Stimulated activated CD4-positive, alpha-beta T cell treated with anti-CD3 and anti-CD28 coated beads, Interleukin-12 subunit alpha, Interleukin-12 subunit beta, amount 100 ng/mL, for 48 hours (primary cell): ENCODE results near the gene LIF.

Experiments used
- DNase-seq, 3 donors: peaks; one replicate each; pipeline ENCODE4 v3.0.0-alpha.2; 2020; ENCODE audit warnings: low read depth in 2 of 3, low spot score in 1 of 3

Gene LIF

DNA sequence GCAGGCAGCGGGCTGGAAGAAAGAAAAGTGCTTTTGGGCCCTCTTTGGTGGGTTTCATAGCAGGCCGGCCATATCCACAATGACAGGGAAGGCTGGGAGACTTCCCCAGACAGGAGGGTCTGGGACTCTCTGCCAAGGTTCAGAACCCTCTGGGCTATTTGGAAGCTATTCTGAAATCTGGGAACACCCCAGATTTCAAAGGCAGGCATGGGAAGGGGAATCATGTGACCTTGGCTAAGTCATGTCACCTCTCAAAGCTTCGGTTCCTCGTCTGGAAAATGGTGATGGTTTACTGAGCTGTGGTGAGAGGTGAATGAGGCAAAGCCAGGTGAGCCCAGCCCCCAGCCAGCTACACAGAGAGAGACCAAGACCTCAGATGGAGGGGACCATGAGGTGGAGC lies 38.1 kb upstream of the LIF start:
- DNase-seq, result no peak

- DNase-seq, result no peak
Measured at GRCh38 chr22:30284172-30284571, 37.6 kb upstream of the LIF start.

DNA sequence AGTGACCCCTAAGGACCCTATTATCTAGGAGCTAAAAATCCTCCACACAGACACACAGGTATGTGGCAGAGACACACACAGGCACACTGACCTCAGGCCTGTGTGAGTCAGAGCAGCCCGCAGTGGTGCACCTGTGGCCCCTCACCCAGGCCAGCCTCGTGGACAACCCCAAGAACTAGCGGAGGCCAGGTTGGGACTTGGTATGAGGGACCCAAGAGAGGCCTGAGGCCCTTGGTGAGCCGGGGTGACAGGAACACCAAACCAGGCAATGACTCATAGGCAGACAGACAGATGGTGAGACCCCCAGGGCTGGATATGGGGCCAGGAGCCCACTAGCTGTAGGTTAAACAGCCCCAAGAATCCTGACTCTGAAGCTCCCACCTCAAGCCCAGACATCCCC lies 36.8 kb upstream of the LIF start:
- no peak for DNase-seq

DNA sequence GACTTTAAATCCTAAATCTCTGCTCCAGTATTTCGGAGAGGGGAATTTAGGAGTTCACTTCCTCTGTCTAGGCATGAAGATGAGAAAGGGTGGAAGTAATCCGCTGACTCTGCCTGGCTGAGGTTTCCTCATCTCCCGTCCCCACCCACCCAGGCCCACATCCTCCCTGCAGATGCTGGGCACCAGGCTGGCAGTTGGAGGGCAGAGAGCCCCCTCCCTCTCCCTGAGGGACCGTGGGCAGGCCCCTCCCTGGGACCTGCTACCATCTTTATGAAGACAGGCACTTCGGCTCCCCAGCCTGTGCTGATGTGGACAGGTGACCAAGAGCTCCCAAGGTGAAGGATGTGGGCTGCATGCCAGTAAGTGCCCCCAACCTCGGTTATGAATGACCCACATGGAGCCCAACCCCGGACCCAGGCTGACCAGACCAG lies 36.1 kb upstream of the LIF start:
- no peak for DNase-seq

DNA sequence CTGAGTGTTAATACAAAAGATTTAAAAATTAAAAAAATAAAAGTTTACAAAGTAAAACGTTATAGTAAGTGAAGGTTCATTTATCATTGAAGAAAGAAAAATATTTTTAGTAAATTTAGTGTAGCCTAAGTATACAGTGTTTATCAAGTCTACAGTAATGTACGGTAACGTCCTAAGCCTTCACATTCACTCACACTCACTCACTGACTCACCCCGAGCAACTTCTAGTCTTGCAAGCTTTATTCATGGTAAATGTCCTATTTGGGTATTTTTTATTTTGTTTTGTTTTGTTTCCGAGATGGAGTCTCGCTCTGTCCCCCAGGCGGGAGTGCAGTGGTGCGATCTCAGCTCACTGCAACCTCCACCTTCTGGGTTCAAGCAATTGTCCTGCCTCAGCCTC lies 33.9 kb upstream of the LIF start:
- no peak for DNase-seq

DNA sequence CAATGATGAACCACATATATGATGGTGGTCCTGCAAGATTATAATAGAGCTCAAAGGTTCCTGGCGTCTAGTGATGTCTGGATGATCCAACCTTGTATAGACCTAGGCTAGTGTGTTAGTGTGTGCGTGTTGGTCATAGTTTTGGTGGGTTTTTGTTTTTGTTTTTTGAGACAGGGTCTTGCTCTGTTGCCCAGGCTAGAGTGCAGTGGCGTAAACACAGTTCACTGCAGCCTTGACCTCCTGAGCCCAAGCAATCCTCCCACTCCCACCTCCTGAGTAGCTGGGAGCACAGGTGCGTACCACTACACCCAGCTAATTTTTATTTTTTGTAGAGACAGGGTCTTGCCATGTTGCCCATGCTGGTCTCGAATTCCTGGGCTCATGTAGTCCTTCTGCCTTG lies 33.4 kb upstream of the LIF start:
- DNase-seq, result no peak

- no peak for DNase-seq
Measured at GRCh38 chr22:30279046-30279788, 32.7 kb upstream of the LIF start.

DNA sequence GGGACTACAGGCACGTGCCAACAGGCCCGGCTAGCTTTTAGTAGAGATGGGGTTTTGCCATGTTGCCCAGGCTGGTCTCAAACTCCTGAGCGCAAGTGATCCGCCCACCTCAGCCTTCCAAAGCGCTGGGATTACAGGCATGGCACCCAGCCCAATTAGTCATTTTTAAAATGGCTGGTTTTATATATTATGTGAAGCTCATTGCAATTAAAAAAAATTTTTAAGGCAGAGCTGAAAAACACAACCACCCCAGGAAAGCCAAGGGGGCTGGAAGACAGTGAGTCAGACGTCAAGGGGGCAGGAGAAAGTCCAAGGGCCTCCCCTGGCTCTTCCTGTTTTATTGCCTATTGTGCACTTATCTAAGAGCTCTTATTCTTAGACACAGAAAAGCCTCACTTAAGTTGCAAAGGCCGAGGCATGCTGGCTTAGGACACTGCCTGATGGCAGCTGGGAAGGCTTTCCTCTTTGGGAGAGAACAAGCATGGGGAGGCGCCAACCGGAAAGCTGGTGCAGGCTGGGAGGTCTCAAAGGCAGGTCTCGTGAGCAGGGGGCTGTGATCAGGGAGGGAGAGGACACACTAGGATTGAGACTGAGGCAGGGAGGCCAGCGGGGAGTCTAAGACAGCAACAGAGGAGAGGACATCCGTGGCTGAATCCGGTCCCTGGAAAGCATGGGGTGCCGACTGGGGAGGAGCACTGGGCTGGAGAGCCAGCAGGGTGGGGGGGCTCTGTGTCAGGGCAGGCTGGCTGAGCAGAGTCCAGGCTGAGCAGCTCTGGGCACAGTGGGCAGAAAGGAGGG lies 31.2 kb upstream of the LIF start:
- DNase-seq, result no peak

- DNase-seq, result no peak
Measured at GRCh38 chr22:30276039-30276438, 29.5 kb upstream of the LIF start.

DNA sequence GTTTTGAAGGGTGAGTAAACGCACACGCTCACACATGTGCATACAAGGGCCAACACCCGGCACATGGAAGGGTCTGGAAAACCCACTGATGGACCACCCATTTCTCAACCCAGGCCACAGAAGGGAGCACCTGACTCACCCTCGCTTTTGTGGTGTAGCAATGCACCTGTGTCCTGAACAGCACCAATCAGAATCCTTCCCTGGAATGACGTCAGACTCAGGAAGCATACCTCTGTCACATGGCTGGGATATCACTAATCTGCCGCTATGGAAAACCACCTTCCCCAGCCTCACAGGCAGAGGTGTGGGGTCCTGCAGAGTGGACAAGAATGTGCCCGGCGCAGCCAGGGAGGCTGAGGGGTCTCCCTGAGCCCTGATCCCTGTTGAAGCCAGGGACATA lies 29.1 kb upstream of the LIF start:
- no peak for DNase-seq

- DNase-seq, result no peak
Measured at GRCh38 chr22:30274437-30274812, 27.9 kb upstream of the LIF start.

- DNase-seq, result no peak
Measured at GRCh38 chr22:30273711-30274436, 27.3 kb upstream of the LIF start.

GRCh38 chr22:30272781-30273601 lies 26.4 kb upstream of the LIF start:
- no peak for DNase-seq

- no peak for DNase-seq
Measured at GRCh38 chr22:30270832-30271231, 24.3 kb upstream of the LIF start.

DNA sequence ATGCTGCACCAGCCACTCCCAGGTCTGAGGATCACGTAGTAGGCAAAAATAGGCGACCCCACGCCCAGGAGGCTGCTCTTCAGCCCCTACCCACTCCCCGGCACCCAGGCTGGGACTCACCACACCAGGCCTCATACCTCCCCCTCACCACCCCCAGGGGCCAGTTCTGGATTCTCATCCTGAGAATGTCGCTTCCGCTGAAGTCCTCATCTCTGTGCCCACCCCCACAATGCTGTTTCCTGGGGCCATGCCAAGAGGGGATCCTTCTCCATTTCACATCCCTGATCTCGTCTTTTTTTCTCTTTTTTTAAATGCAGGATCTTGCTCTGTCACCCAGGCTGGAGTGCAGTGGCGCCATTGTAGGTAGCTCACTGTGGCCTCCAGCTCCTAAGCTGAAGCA lies 21.8 kb upstream of the LIF start:
- no peak for DNase-seq

GRCh38 chr22:30267382-30268302 lies 21.1 kb upstream of the LIF start:
- DNase-seq, result no peak

- peak; percentile 68 to 75 (median 69) for DNase-seq
Measured at GRCh38 chr22:30266445-30267381, 20.2 kb upstream of the LIF start, which contains the start of gene OSM. TSS of gene OSM (minus strand) at chr22:30266851. CDS start at chr22:30266799, 52 bp downstream.

DNA sequence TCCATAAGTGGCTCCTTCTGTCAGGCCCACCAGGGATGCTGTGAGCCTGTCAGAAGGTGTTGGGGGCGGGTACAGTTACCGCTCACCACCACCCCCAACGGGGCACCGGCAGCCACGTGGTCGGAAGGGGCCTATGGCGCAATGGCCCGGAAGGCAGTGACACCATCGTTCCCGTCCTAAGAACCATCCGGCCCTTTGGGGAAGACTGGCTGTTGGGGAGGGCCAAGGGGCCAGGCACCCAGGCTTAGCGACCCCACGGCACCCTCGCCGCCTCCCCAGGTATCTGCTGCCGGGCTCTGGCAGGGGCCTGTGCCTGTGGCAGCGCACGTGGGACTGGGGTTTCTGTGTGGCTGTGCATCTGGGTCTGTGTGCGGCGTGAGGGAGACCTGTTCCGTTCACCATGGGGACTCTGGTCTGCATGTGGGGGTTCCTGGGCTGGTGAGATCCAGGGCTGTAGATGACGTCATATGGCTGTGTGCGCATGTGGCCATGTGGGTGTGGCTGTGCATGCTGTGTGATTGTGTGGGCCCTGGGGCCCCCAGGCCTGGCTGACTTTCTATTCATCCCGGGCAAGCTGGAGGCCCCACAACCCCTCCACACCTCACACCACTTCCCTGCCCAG lies 19.4 kb upstream of the LIF start:
- DNase-seq, result peak; percentile 71 to 80 (median 78)
